PFSK-1 (cell line): ENCODE measurements around the gene CDK19.

ENCODE experiments used
- FOXP2 ChIP-seq: optimal IDR thresholded peaks from 2 replicates; pipeline ENCODE3; 2011; ENCODE audit warnings: borderline replicate concordance, control low read depth, inconsistent platforms; ENCODE audit not compliant: insufficient read depth; ENCODE audit errors: extremely low read length, extremely low read depth
- POLR2AphosphoS5 ChIP-seq: IDR thresholded peaks from 2 replicates; pipeline ENCODE4 v1.6.1; 2012; ENCODE audit warnings: low read depth, mild to moderate bottlenecking, control low read depth, low read length, moderate library complexity
- SIN3A ChIP-seq: IDR thresholded peaks from 2 replicates; pipeline ENCODE4 v1.6.1; 2012; ENCODE audit warnings: mild to moderate bottlenecking, low read length, moderate library complexity, borderline replicate concordance; ENCODE audit not compliant: insufficient read depth
- TAF1 ChIP-seq: IDR thresholded peaks from 2 replicates; pipeline ENCODE4 v1.6.1; 2012; ENCODE audit warnings: low read length, control low read depth, borderline replicate concordance; ENCODE audit not compliant: insufficient read depth
- TF ChIP-seq, protein P1 (sequence below), 2 experiments: IDR thresholded peaks; 2 replicates each; pipeline versions ENCODE4 v1.6.1 to v1.8.0; 2011 to 2012; ENCODE audit warnings: low read depth in 2 of 2, low read length in 2 of 2, control low read depth in 1 of 2, inconsistent platforms in 1 of 2, mild to moderate bottlenecking in 1 of 2, moderate library complexity in 1 of 2; ENCODE audit not compliant: insufficient read depth in 1 of 2

CDK19 gene

DNA sequence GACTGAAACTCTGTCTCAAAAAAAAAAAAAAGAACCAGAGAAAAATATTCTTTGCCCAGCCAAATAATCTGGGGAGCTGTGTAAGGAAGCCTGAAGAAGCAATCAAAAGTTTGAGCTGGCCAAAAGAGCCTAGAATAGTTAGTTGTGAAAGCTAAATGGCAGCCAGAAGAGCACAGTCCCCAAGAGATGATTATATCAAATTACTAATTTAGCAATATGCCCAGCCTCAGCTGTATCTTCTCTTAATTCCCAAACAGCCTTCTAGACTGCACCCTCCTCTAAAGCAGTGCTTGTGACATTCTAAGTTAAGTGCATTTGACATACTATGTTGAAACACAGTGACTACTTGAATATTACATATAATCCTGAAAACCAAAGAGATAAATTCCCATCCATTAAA is 38.9 kb downstream of the CDK19 start:
- TF ChIP-seq, protein P1, sequence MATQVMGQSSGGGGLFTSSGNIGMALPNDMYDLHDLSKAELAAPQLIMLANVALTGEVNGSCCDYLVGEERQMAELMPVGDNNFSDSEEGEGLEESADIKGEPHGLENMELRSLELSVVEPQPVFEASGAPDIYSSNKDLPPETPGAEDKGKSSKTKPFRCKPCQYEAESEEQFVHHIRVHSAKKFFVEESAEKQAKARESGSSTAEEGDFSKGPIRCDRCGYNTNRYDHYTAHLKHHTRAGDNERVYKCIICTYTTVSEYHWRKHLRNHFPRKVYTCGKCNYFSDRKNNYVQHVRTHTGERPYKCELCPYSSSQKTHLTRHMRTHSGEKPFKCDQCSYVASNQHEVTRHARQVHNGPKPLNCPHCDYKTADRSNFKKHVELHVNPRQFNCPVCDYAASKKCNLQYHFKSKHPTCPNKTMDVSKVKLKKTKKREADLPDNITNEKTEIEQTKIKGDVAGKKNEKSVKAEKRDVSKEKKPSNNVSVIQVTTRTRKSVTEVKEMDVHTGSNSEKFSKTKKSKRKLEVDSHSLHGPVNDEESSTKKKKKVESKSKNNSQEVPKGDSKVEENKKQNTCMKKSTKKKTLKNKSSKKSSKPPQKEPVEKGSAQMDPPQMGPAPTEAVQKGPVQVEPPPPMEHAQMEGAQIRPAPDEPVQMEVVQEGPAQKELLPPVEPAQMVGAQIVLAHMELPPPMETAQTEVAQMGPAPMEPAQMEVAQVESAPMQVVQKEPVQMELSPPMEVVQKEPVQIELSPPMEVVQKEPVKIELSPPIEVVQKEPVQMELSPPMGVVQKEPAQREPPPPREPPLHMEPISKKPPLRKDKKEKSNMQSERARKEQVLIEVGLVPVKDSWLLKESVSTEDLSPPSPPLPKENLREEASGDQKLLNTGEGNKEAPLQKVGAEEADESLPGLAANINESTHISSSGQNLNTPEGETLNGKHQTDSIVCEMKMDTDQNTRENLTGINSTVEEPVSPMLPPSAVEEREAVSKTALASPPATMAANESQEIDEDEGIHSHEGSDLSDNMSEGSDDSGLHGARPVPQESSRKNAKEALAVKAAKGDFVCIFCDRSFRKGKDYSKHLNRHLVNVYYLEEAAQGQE (IDR thresholded peaks at IDR 0.05; ENCODE audit: insufficient read depth in 1 of 2, low read depth in 2 of 2, low read length in 2 of 2): no peak
- TF ChIP-seq POLR2AphosphoS5 (no peak), SIN3A (no peak), TAF1 (no peak), FOXP2 (no peak)

DNA sequence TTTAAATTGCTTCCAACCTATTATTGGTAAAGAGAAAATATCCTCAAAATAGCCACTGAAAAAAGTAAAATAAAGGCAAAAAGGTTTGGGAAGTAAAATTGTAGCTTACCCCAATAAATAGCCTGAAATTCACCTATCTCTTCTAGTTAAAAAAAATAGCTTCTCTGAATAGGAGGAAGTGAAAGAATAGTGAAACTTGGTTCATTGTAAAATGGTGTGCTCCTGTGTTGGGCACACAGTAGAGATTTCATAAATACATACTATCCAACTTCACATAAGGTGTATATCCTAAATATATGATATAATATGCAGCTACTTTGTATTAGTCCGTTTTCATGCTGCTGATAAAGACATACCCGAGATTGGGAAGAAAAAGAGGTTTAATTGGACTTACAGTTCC is 45.3 kb downstream of the CDK19 start:
- TF ChIP-seq FOXP2: no peak
- no peak for TF ChIP-seq TAF1
- no peak for TF ChIP-seq POLR2AphosphoS5
- TF ChIP-seq, protein P1 (IDR thresholded peaks at IDR 0.05; ENCODE audit: insufficient read depth in 1 of 2, low read depth in 2 of 2, low read length in 2 of 2): no peak
- no peak for TF ChIP-seq SIN3A

DNA sequence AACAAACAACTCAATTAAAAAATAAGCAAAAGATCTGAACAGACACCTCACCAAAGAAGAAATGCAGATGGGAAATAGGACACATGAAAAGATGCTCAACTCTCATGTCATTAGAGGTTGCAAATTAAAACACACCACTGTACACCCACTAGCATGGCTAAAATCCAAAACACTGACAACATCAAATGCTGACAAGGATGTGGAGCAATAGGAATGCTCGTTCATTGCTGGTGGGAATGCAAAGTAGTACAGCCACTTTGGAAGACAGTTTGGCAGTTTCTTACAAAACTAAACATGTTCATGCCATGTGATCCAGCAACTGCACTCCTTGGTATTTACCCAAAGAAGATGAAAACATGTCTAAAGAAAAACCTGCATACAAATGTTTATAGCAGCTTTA is 47.2 kb downstream of the CDK19 start:
- TF ChIP-seq POLR2AphosphoS5 (no peak), SIN3A (no peak)
- TF ChIP-seq, protein P1 (IDR thresholded peaks at IDR 0.05; ENCODE audit: insufficient read depth in 1 of 2, low read depth in 2 of 2, low read length in 2 of 2): no peak

GRCh38 chr6:110761371-110761770 is 53.9 kb downstream of the CDK19 start:
- TF ChIP-seq POLR2AphosphoS5: no peak
- TF ChIP-seq SIN3A: no peak
- TF ChIP-seq, protein P1 (IDR thresholded peaks at IDR 0.05; ENCODE audit: insufficient read depth in 1 of 2, low read depth in 2 of 2, low read length in 2 of 2): no peak
- TF ChIP-seq TAF1: no peak
- no peak for TF ChIP-seq FOXP2

- TF ChIP-seq TAF1 (no peak), SIN3A (no peak), POLR2AphosphoS5 (no peak)
- TF ChIP-seq, protein P1 (IDR thresholded peaks at IDR 0.05; ENCODE audit: insufficient read depth in 1 of 2, low read depth in 2 of 2, low read length in 2 of 2): no peak
Observed at GRCh38 chr6:110760589-110760988, 54.7 kb downstream of the CDK19 start.
